Bronchial epithelial cell (primary cell): Measurements from ENCODE around the gene XYLB. TPM values are rescaled to one million over a fixed set of nuclear protein-coding genes. Genes with fewer than 3 reads are reported as not detected.

Experiments used
- DNase-seq: peaks from one replicate; pipeline ENCODE4 v3.0.0-alpha.2; 2010; ENCODE audit warnings: low read depth
- FAIRE-seq: peaks from 2 replicates; lab custom pipeline; 2011; peaks lifted over from hg19 to GRCh38; lab: Jason Lieb, UNC
- H3K27me3 ChIP-seq: 2 replicates; pipeline ENCODE4 v1.5.1; 2011; ENCODE audit warnings: low read length; ENCODE audit not compliant: control insufficient read depth, insufficient read depth
- H3K36me3 ChIP-seq: 2 replicates; pipeline ENCODE4 v1.5.1; 2011; ENCODE audit warnings: low read length; ENCODE audit not compliant: control insufficient read depth, insufficient read depth
- H3K4me3 ChIP-seq: 2 replicates; pipeline ENCODE4 v1.5.1; 2011; ENCODE audit warnings: mild to moderate bottlenecking, low read depth, low read length, control low read depth
- CTCF ChIP-seq: IDR thresholded peaks from 2 replicates; pipeline ENCODE4 v1.5.1; 2011; ENCODE audit warnings: mild to moderate bottlenecking, moderate library complexity, low read length, control low read depth, inconsistent platforms; ENCODE audit not compliant: insufficient read depth, severe bottlenecking
- total RNA-seq: library from RNA; depleted of rRNA; stranded (reverse); fragments of >200 nt; gene quantifications from 2 replicates; pipeline ENCODE4 v1.2.1, GENCODE V29; 2014

XYLB gene
- total RNA-seq, 1 donor from 2014 or later, result 2.1 TPM

GRCh38 chr3:38364721-38365400 lies 18.3 kb downstream of the XYLB start:
- Histone ChIP-seq H3K4me3 (no peak overlapping the region), H3K27me3 (no peaks in the 10 kb centered on the region), H3K36me3 (peaks cover 4% of the 10 kb centered on the region)
- FAIRE-seq (no peak), DNase-seq (no peak)
- TF ChIP-seq CTCF, result no peak

GRCh38 chr3:38365469-38366062 lies 19.0 kb downstream of the XYLB start:
- Histone ChIP-seq H3K27me3 (no peaks in the 10 kb centered on the region), H3K36me3 (peaks cover 4% of the 10 kb centered on the region), H3K4me3 (no peak overlapping the region)
- no peak for FAIRE-seq
- no peak for TF ChIP-seq CTCF
- no peak for DNase-seq

- no peak for TF ChIP-seq CTCF
- no peak for DNase-seq
- Histone ChIP-seq H3K36me3 (peaks cover 4% of the 10 kb centered on the region), H3K4me3 (no peak overlapping the region), H3K27me3 (no peaks in the 10 kb centered on the region)
- FAIRE-seq, result no peak
These were observed 19.5 kb downstream of the XYLB start for GRCh38 chr3:38366082-38366481.

GRCh38 chr3:38367779-38368178 lies 21.2 kb downstream of the XYLB start:
- Histone ChIP-seq H3K27me3 (no peaks in the 10 kb centered on the region), H3K4me3 (no peak overlapping the region), H3K36me3 (peaks cover 4% of the 10 kb centered on the region)
- DNase-seq (no peak), FAIRE-seq (no peak)
- TF ChIP-seq CTCF, result no peak

GRCh38 chr3:38368238-38368637 lies 21.7 kb downstream of the XYLB start:
- Histone ChIP-seq H3K4me3 (no peak overlapping the region), H3K36me3 (peaks cover 4% of the 10 kb centered on the region), H3K27me3 (no peaks in the 10 kb centered on the region)
- no peak for TF ChIP-seq CTCF
- FAIRE-seq, result no peak
- DNase-seq, result no peak

GRCh38 chr3:38369186-38369585 lies 22.6 kb downstream of the XYLB start:
- peaks cover 4% of the 10 kb centered on the region for H3K36me3 ChIP-seq
- no peak for TF ChIP-seq CTCF
- no peak for FAIRE-seq
- no peaks in the 10 kb centered on the region for H3K27me3 ChIP-seq
- H3K4me3 ChIP-seq, result no peak overlapping the region
- no peak for DNase-seq
